HG02970 (cell line): Measurements from ENCODE around the gene SUCLG2.

Experiments used
- ATAC-seq: cut with Tn5 transposase; IDR thresholded peaks from one replicate; pipeline ENCODE4 v1.9.1; 2021; ENCODE audit warnings: mild to moderate bottlenecking, moderate library complexity, moderate number of reproducible peaks; ENCODE audit not compliant: unreplicated experiment, low FRiP score

Gene SUCLG2

DNA sequence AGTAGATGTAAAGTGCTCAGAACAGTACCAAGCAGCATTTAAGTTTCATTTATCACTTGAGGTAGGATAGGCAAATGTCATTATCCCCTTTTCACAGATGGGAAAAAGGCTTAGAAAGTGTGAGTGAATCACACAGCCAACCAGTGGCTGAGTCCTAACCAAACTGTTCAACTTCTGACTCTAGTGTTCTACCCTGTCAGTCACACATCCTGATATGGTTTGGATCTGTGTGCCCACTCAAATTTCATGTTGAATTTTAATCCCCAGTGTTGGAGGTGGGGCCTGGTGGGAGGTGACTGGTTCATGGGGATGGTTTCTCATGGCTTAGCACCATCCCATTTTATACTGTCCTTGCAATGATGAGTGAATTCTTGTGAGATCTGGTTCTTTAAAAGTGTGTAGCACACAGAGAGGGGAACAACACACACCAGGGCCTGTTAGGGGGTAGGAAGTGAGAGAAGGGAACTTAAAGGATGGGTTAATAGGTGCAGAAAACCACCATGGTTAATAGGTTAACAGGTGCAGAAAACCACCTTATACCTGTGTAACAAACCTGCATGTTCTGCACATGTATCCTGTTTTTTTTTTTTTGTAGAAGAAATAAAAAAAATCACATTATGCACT is 304.7 kb downstream of the SUCLG2 start:
- peak; percentile 91 for ATAC-seq

DNA sequence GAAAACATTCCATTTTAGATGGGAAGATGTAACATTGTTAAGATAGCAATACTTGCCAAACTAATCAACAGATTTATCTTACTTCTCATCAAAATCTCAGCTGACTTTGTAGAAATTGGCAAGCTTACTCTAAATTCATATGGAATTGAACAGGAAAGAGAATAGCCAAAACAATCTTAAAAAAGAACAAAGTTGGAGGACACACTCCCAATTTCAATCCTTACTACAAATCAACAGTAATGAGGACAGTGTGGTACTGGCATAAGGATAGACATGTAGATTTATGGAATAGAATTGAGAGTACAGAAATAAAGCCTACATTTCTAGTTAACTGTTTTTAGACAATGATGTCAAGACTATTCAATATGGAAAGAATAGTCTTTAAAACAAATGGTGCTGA is 308.3 kb downstream of the SUCLG2 start:
- ATAC-seq = no peak

DNA sequence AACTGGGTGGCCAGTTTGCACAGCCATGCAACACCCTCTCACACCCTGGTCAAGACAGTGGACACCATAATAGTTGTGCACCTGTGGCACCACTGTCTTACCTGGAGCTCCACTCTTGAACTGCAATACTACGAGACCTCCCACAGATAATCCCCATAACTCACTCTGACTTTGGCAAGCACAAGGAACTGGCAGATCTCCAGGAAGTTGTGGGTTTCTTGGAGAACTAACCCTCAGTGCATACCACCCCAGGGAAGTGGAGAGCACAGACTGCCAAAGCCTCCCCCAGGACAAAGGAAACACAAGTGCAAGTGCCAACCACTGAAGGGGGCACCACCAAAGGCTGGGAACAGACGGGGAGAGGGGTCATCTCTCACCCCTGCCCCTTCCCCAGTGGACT is 318.6 kb downstream of the SUCLG2 start:
- ATAC-seq = no peak

DNA sequence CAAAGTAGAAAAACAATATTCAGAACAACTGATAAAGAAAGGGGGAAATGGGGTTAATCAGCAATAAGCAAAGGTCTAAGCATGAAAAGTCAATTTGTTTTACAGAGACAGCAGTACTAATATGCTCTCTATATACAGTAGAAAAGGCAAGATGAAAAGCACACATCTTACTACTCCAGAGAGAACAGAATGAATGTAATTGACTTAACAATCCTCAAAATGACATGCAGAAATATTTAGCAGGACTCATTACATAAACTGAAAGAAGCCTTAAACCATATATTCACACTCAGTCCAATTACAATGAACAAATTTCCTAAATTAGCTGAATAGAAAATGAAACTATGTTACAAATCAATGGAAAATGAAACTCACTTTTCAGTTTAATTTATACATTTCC is 319.8 kb downstream of the SUCLG2 start:
- ATAC-seq = no peak

- no peak for ATAC-seq
These were observed 325.1 kb downstream of the SUCLG2 start for GRCh38 chr3:67329358-67329757.

DNA sequence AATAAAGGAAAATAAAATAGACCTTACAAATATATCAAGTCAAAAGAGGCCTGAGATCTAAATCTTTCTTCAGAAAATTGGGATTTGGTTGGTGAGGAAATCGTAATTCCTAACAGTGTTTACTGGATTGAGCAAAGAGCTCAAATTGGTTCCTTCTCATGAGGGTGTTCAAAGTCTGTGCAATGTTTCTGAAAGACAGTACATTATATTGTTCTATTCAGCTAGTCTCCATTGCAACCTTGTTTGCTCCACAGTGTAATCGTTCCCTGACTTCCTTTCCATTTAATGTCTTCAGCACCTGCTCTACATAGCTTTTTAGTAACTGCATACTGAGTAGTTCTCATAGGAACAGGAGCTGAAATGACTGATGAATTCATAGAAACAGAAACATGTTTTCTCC is 326.8 kb downstream of the SUCLG2 start:
- no peak for ATAC-seq

GRCh38 chr3:67325231-67325630 is 329.2 kb downstream of the SUCLG2 start:
- no peak for ATAC-seq
